ENCODE results near the gene QSER1. TPM values are rescaled to one million over a fixed set of nuclear protein-coding genes. Genes with fewer than 3 reads are reported as not detected.

Gene QSER1
- total and polyA plus RNA-seq, 9 of the 15 experiments (the other 6 are each of a cell fraction or from before 2014, with no cell fraction given), result 5.8 to 33.6 (median 22.3) TPM

DNA sequence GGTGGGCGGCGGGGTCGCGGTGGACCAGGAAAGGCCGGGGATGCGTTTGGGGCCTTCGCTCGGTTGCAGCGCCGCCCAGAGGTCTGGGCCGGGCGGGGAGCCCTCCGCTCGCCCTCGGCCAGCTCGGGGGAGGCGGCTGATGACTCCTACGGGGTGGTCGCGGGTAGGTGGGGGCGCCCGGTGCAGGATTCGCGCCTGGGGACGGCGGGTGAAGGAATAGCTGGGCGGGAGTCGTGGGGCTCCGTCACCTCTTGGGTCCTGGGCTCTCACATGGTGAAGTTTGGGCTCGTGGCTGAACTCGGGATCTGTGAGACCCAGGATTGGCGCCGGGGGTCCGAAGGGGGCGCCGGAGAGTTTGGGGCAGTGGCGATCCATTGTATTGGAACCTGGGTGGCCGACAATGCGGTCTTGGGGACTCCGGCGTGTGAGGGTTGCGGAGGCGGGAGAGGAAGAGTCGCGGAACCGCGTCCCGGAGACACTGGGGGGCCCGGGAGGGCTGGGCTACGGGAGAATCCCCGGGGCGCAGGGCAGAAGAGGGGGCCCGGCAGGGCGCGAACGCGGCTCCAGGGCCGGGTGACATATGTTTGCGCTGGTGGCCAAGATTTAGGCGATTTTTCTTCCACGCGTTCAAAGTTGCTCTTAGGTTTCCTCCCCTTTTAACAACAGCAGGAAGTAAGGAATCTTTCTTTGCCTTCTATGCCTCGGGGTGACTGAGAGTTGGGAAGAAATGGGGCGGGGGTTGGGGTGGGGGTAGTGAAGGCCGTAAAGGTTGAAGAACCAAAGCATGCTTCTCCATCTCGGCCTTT is 935 bp downstream of the QSER1 start (continued):
- TF ChIP-seq LCOR (CRISPR knock-in tag; IDR thresholded peaks at IDR 0.05) (peak; percentile 43; the same call in 1 of the 2 replicates), ZNF354B (CRISPR knock-in tag; IDR thresholded peaks at IDR 0.05) (no peak), CREM (IDR thresholded peaks at IDR 0.05; ENCODE audit: low read depth) (no peak), HNRNPL (IDR thresholded peaks at IDR 0.05; ENCODE audit: low read depth, low read length) (no peak), PTBP1 (IDR thresholded peaks at IDR 0.05; ENCODE audit: low read depth, low read length) (no peak), ZBTB12 (CRISPR knock-in tag; IDR thresholded peaks at IDR 0.05) (no peak), ZNF282 (CRISPR knock-in tag; IDR thresholded peaks at IDR 0.05) (no peak), ZNF444 (CRISPR knock-in tag; IDR thresholded peaks at IDR 0.05) (no peak), ZBTB49 (CRISPR knock-in tag; IDR thresholded peaks at IDR 0.05; ENCODE audit: borderline replicate concordance) (no peak), ZNF197 (CRISPR knock-in tag; IDR thresholded peaks at IDR 0.05; ENCODE audit: low read depth) (no peak), ARID3A (IDR thresholded peaks at IDR 0.05; ENCODE audit: borderline replicate concordance, low read depth, low read length) (no peak), PRMT5 (CRISPR knock-in tag; IDR thresholded peaks at IDR 0.05) (peak; percentile 80; the same call in 1 of the 2 replicates), SIN3A (IDR thresholded peaks at IDR 0.05; ENCODE audit: borderline replicate concordance in 2 of 2, control insufficient read depth in 1 of 2, low read depth in 2 of 2, low read length in 2 of 2) (peak in 1 of 2 experiments; percentile 19; a peak in 1 of 4 replicates), SMC3 (conservative IDR thresholded peaks at IDR 0.05; ENCODE audit: insufficient read depth, low read depth, low read length) (no peak), ZBTB8A (IDR thresholded peaks at IDR 0.05; ENCODE audit: partially characterized antibody) (no peak), MAZ (CRISPR knock-in tag; conservative IDR thresholded peaks at IDR 0.05 in 1 of 2, IDR thresholded peaks at IDR 0.05 in 1 of 2) (peak; percentile 4 to 80)
- TF ChIP-seq, protein P1, sequence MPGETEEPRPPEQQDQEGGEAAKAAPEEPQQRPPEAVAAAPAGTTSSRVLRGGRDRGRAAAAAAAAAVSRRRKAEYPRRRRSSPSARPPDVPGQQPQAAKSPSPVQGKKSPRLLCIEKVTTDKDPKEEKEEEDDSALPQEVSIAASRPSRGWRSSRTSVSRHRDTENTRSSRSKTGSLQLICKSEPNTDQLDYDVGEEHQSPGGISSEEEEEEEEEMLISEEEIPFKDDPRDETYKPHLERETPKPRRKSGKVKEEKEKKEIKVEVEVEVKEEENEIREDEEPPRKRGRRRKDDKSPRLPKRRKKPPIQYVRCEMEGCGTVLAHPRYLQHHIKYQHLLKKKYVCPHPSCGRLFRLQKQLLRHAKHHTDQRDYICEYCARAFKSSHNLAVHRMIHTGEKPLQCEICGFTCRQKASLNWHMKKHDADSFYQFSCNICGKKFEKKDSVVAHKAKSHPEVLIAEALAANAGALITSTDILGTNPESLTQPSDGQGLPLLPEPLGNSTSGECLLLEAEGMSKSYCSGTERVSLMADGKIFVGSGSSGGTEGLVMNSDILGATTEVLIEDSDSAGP (CRISPR knock-in tag; IDR thresholded peaks at IDR 0.05), result no peak
- TF ChIP-seq, protein P2, sequence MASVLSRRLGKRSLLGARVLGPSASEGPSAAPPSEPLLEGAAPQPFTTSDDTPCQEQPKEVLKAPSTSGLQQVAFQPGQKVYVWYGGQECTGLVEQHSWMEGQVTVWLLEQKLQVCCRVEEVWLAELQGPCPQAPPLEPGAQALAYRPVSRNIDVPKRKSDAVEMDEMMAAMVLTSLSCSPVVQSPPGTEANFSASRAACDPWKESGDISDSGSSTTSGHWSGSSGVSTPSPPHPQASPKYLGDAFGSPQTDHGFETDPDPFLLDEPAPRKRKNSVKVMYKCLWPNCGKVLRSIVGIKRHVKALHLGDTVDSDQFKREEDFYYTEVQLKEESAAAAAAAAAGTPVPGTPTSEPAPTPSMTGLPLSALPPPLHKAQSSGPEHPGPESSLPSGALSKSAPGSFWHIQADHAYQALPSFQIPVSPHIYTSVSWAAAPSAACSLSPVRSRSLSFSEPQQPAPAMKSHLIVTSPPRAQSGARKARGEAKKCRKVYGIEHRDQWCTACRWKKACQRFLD (CRISPR knock-in tag; IDR thresholded peaks at IDR 0.05), result 0 out of 2 replicates have a peak, but pooled peaks have one; percentile 58
